Stimulated activated CD4-positive, alpha-beta T cell treated with anti-CD3 and anti-CD28 coated beads, Interleukin-15, amount 100 ng/mL, for 24 hours (primary cell): ENCODE measurements around the gene COL23A1.
A peak's percentile ranks its signal among the peaks of the same experiment; 100 is the strongest.
"Not testable (repeated sequence)": the region's sequence is repeated elsewhere in the genome, so short reads cannot be mapped to it uniquely, and the experiment has no call there.

Experiments
- DNase-seq: peaks from one replicate; pipeline ENCODE4 v3.0.0-alpha.2; 2020

Gene COL23A1

GRCh38 chr5:178232124-178232919 lies 357.9 kb downstream of the COL23A1 start, which contains the start of gene PHYKPL:
PHYKPL (minus strand) TSS chr5:178232802; CDS start chr5:178232550, 252 bp downstream.
- peak; percentile 83 for DNase-seq

GRCh38 chr5:178231539-178232123 lies 358.6 kb downstream of the COL23A1 start:
- peak; percentile 41 for DNase-seq

- DNase-seq, result no peak
These were observed 359.2 kb downstream of the COL23A1 start for GRCh38 chr5:178230879-178231538.

GRCh38 chr5:178229861-178230260 lies 360.3 kb downstream of the COL23A1 start:
- DNase-seq, result no peak

- DNase-seq, result not testable (repeated sequence)
These were observed 361.1 kb downstream of the COL23A1 start for GRCh38 chr5:178229111-178229510.

GRCh38 chr5:178228609-178229008 lies 361.6 kb downstream of the COL23A1 start:
- DNase-seq, result no peak

GRCh38 chr5:178227929-178228328 lies 362.3 kb downstream of the COL23A1 start:
- no peak for DNase-seq

GRCh38 chr5:178227138-178227659 lies 363.0 kb downstream of the COL23A1 start:
- DNase-seq, result no peak

- no peak for DNase-seq
These were observed 365.0 kb downstream of the COL23A1 start for GRCh38 chr5:178225174-178225573.

GRCh38 chr5:178224403-178224802 lies 365.8 kb downstream of the COL23A1 start:
- no peak for DNase-seq

GRCh38 chr5:178223828-178224335 lies 366.3 kb downstream of the COL23A1 start:
- no peak for DNase-seq

GRCh38 chr5:178223196-178223773 lies 366.9 kb downstream of the COL23A1 start:
- no peak for DNase-seq

GRCh38 chr5:178222292-178222691 lies 367.9 kb downstream of the COL23A1 start:
- DNase-seq, result no peak

GRCh38 chr5:178221853-178222252 lies 368.3 kb downstream of the COL23A1 start:
- no peak for DNase-seq

GRCh38 chr5:178221282-178221681 lies 368.9 kb downstream of the COL23A1 start:
- DNase-seq, result no peak

GRCh38 chr5:178218827-178219226 lies 371.4 kb downstream of the COL23A1 start:
- no peak for DNase-seq

- no peak for DNase-seq
These were observed 371.9 kb downstream of the COL23A1 start for GRCh38 chr5:178218237-178218776.

GRCh38 chr5:178216779-178217178 lies 373.4 kb downstream of the COL23A1 start:
- no peak for DNase-seq

GRCh38 chr5:178216088-178216534 lies 374.1 kb downstream of the COL23A1 start:
- no peak for DNase-seq

GRCh38 chr5:178215280-178216002 lies 374.8 kb downstream of the COL23A1 start:
- no peak for DNase-seq

GRCh38 chr5:178214160-178214803 lies 375.9 kb downstream of the COL23A1 start:
- DNase-seq, result no peak
